Measurements from ENCODE around the gene CTDSP1.

DNA sequence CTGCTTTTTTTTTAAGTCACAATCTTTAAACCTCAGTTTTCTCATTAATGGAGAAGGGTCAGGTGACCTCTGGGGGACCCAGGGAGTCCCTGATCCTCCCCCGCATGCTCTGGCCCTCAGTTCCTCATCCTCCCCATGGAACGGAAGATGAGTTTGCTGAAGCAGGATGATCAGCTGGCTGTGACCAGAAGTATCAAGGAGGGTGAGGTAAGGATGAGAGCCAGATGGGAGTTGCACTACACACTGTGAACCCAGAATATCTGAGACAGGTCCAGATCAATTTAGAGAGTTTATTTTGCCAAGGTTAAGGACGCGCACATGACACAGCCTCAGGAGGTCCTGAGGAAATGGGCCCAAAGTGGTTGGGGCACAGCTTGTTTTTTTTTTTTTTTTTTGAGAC, 39.2 kb upstream of the CTDSP1 start:
- no peak for TF ChIP-seq CTCF (IDR thresholded peaks at IDR 0.05 in 8 of 11, conservative IDR thresholded peaks at IDR 0.05 in 3 of 11)
- no peak for TF ChIP-seq POLR2A (IDR thresholded peaks at IDR 0.05)

All from spleen (tissue), 7 donors.